Trophoblast cell (in vitro differentiated cells and primary cell): Measurements from ENCODE around the gene GRAMD1A.
"Not testable (repeated sequence)": the region's sequence is repeated elsewhere in the genome, so short reads cannot be mapped to it uniquely, and the experiment has no call there.

ENCODE experiments used
- DNase-seq, 2 donors: peaks; one replicate each; pipeline ENCODE4 v3.0.0-alpha.2; 2016
- H2AFZ ChIP-seq: 2 replicates; pipeline ENCODE4 v1.6.1; 2013; ENCODE audit warnings: low read length, moderate library complexity, mild to moderate bottlenecking; ENCODE audit not compliant: insufficient read depth, poor library complexity
- H2AK5ac ChIP-seq: 2 replicates; pipeline ENCODE4 v1.6.1; 2013; ENCODE audit warnings: mild to moderate bottlenecking, low read length
- H2BK120ac ChIP-seq: 2 replicates; pipeline ENCODE4 v1.6.1; 2013; ENCODE audit warnings: low read length, mild to moderate bottlenecking, moderate library complexity; ENCODE audit not compliant: insufficient read depth, poor library complexity
- H2BK12ac ChIP-seq: 2 replicates; pipeline ENCODE4 v1.6.1; 2013; ENCODE audit warnings: mild to moderate bottlenecking, low read length, moderate library complexity
- H2BK5ac ChIP-seq: 2 replicates; pipeline ENCODE4 v1.6.1; 2013; ENCODE audit warnings: low read length, low read depth, moderate library complexity, mild to moderate bottlenecking; ENCODE audit not compliant: poor library complexity
- H3K14ac ChIP-seq: 2 replicates; pipeline ENCODE4 v1.6.1; 2013; ENCODE audit warnings: mild to moderate bottlenecking, low read length
- H3K18ac ChIP-seq: 2 replicates; pipeline ENCODE4 v1.6.1; 2013; ENCODE audit warnings: mild to moderate bottlenecking, low read length
- H3K23ac ChIP-seq: 2 replicates; pipeline ENCODE4 v1.6.1; 2013; ENCODE audit warnings: low read length
- H3K27ac ChIP-seq: 2 replicates; pipeline ENCODE4 v1.5.1; 2013; ENCODE audit warnings: low read depth, mild to moderate bottlenecking, inconsistent platforms, low read length, moderate library complexity
- H3K27me3 ChIP-seq: 2 replicates; pipeline ENCODE4 v1.6.1; 2013; ENCODE audit warnings: inconsistent platforms, mild to moderate bottlenecking, low read length, moderate library complexity; ENCODE audit not compliant: insufficient read depth
- H3K36me3 ChIP-seq, 2 experiments: 1 replicate in 1 of 2; 2 replicates in 1 of 2; pipeline ENCODE4 v1.6.1; 2013; ENCODE audit warnings: low read length in 2 of 2, mild to moderate bottlenecking in 2 of 2, moderate library complexity in 1 of 2; ENCODE audit not compliant: insufficient read depth in 2 of 2, control insufficient read depth in 1 of 2
- H3K4ac ChIP-seq: 2 replicates; pipeline ENCODE4 v1.6.1; 2013; ENCODE audit warnings: low read depth, mild to moderate bottlenecking, low read length, moderate library complexity
- H3K4me1 ChIP-seq, 2 experiments: 1 replicate in 1 of 2; 2 replicates in 1 of 2; pipeline ENCODE4 v1.6.1; 2013; ENCODE audit warnings: low read length in 2 of 2, mild to moderate bottlenecking in 2 of 2, moderate library complexity in 1 of 2; ENCODE audit not compliant: insufficient read depth in 2 of 2, control insufficient read depth in 1 of 2
- H3K4me2 ChIP-seq: 2 replicates; pipeline ENCODE4 v1.6.1; 2013; ENCODE audit warnings: inconsistent platforms, mild to moderate bottlenecking, low read length, moderate library complexity
- H3K4me3 ChIP-seq: 2 replicates; pipeline ENCODE4 v1.5.1; 2013; ENCODE audit warnings: mild to moderate bottlenecking, low read depth, low read length, inconsistent platforms
- H3K79me1 ChIP-seq: one replicate; pipeline ENCODE4 v1.6.1; 2013; ENCODE audit warnings: low read length
- H3K79me2 ChIP-seq: 2 replicates; pipeline ENCODE4 v1.6.1; 2013; ENCODE audit warnings: low read length, mild to moderate bottlenecking; ENCODE audit not compliant: control insufficient read depth, insufficient read depth, poor library complexity
- H3K9ac ChIP-seq: 2 replicates; pipeline ENCODE4 v1.6.1; 2013; ENCODE audit warnings: mild to moderate bottlenecking, low read length
- H3K9me3 ChIP-seq: 2 replicates; pipeline ENCODE4 v1.6.1; 2013; ENCODE audit warnings: low read depth, mild to moderate bottlenecking, control low read depth, inconsistent platforms, low read length; ENCODE audit not compliant: insufficient read depth
- H4K12ac ChIP-seq: 2 replicates; pipeline ENCODE4 v1.6.1; 2013; ENCODE audit warnings: low read depth, mild to moderate bottlenecking, low read length, moderate library complexity
- H4K8ac ChIP-seq: 2 replicates; pipeline ENCODE4 v1.6.1; 2013; ENCODE audit warnings: low read depth, mild to moderate bottlenecking, low read length, moderate library complexity
- H4K91ac ChIP-seq: one replicate; pipeline ENCODE4 v1.6.1; 2013; ENCODE audit warnings: low read depth, mild to moderate bottlenecking, low read length, moderate library complexity
- WGBS: extraction: QIAGEN DNeasy Blood & Tissue Kit; methylation state at CpG from one replicate; pipeline ENCODE4 v1.1.7; 2013; ENCODE audit warnings: missing lambda C conversion rate; ENCODE audit not compliant: insufficient read length, insufficient coverage; ENCODE audit errors: extremely low coverage; 5-methylcytosine and 5-hydroxymethylcytosine counted together

Gene GRAMD1A

GRCh38 chr19:34967551-34967950 lies 32.6 kb upstream of the GRAMD1A start:
- H2BK12ac ChIP-seq, result no peak overlapping the region
- H2AFZ ChIP-seq, result no peak overlapping the region
- no peak overlapping the region for H3K18ac ChIP-seq
- peaks cover 11% of the 10 kb centered on the region for H3K9me3 ChIP-seq
- no peak overlapping the region for H3K9ac ChIP-seq
- peaks cover 7% of the 10 kb centered on the region for H3K79me1 ChIP-seq
- no peak overlapping the region for H3K4ac ChIP-seq
- peaks cover 3% of the 10 kb centered on the region for H3K79me2 ChIP-seq
- no peak overlapping the region for H2BK5ac ChIP-seq
- H4K8ac ChIP-seq, result no peak overlapping the region
- WGBS, result no CpG with 5 or more reads among the region's 6 CpGs
- no peak overlapping the region for H2BK120ac ChIP-seq
- H3K4me2 ChIP-seq, result no peak overlapping the region
- H3K27me3 ChIP-seq, result no peaks in the 10 kb centered on the region
- H3K23ac ChIP-seq, result no peak overlapping the region
- no peak overlapping the region for H3K4me3 ChIP-seq
- H4K91ac ChIP-seq, result no peak overlapping the region
- H2AK5ac ChIP-seq, result no peak overlapping the region
- H4K12ac ChIP-seq, result no peak overlapping the region
- no peak for DNase-seq
- H3K36me3 ChIP-seq, result no peaks in the 10 kb centered on the region
- peaks cover 9 to 11% of the 10 kb centered on the region in 2 experiments for H3K4me1 ChIP-seq
- H3K14ac ChIP-seq, result no peak overlapping the region
- H3K27ac ChIP-seq, result no peak overlapping the region

GRCh38 chr19:34969721-34970120 lies 30.4 kb upstream of the GRAMD1A start:
- WGBS, result no CpG with 5 or more reads among the region's 6 CpGs
- no peaks in the 10 kb centered on the region for H3K4me1 ChIP-seq
- no peaks in the 10 kb centered on the region for H3K79me2 ChIP-seq

DNA sequence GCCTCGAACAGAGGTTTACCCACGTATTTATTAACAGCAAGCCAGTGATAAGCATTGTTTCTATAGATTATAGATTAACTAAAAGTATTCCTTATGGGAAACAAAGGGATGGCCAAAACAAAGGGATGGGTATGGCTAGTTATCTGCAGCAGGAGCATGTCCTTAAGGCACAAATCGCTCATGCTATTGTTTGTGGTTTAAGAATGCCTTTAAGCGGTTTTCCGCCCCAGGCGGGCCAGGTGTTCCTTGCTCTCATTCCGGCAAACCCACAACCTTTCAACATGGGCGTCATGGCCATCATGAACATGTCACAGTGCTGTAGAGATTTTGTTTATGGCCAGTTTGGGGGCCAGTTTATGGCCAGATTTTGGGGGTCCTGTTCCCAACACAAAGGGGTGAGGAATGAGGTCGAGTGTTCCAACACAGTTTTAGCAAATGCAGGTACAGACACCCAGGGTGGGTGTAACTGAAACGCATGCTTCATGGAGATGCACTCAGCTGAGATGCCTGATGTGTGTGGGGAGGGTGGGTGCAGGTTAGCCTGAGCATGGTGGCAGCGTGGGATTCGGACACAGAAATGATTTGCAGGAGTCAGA lies 29.8 kb upstream of the GRAMD1A start:
- not testable (repeated sequence) for H2BK5ac ChIP-seq, H3K4me2 ChIP-seq, H3K27ac ChIP-seq, H2AFZ ChIP-seq, H3K18ac ChIP-seq, H4K91ac ChIP-seq, H4K12ac ChIP-seq, H3K23ac ChIP-seq, H3K4me3 ChIP-seq, H4K8ac ChIP-seq, H3K36me3 ChIP-seq, H2AK5ac ChIP-seq, H3K4me1 ChIP-seq, H3K79me2 ChIP-seq, H3K14ac ChIP-seq, H3K27me3 ChIP-seq, H3K9ac ChIP-seq, H2BK12ac ChIP-seq, H3K79me1 ChIP-seq, H3K4ac ChIP-seq, H2BK120ac ChIP-seq
- WGBS, result no CpG with 5 or more reads among the region's 12 CpGs
- peaks cover 11% of the 10 kb centered on the region for H3K9me3 ChIP-seq
- peak in 1 of 2 donors; percentile 23 for DNase-seq

More at GRCh38 chr19:34969721-34970120, 30.4 kb upstream of the GRAMD1A start:
- Histone ChIP-seq H4K12ac (no peak overlapping the region), H2BK12ac (no peak overlapping the region), H3K9ac (no peak overlapping the region), H3K4me2 (no peak overlapping the region), H3K79me1 (no peaks in the 10 kb centered on the region), H3K4ac (no peak overlapping the region), H3K27me3 (no peaks in the 10 kb centered on the region), H2BK5ac (no peak overlapping the region), H3K9me3 (peaks cover 11% of the 10 kb centered on the region), H3K14ac (no peak overlapping the region), H3K36me3 (no peaks in the 10 kb centered on the region), H2AFZ (no peak overlapping the region), H4K91ac (no peak overlapping the region), H3K27ac (no peak overlapping the region), H4K8ac (no peak overlapping the region), H3K18ac (no peak overlapping the region), H3K23ac (no peak overlapping the region), H2BK120ac (no peak overlapping the region), H3K4me3 (no peak overlapping the region), H2AK5ac (no peak overlapping the region)
- DNase-seq, result no peak

- peaks cover 17% of the 10 kb centered on the region for H3K9me3 ChIP-seq
- H3K79me1 ChIP-seq, result no peaks in the 10 kb centered on the region
- H4K91ac ChIP-seq, result no peak overlapping the region
- no peak overlapping the region for H2AK5ac ChIP-seq
- H3K79me2 ChIP-seq, result no peaks in the 10 kb centered on the region
- no peak overlapping the region for H3K14ac ChIP-seq
- no peak overlapping the region for H3K4me2 ChIP-seq
- no peak overlapping the region for H4K12ac ChIP-seq
- no peak overlapping the region for H3K18ac ChIP-seq
- H2BK12ac ChIP-seq, result no peak overlapping the region
- no peak overlapping the region for H2AFZ ChIP-seq
- H3K36me3 ChIP-seq, result no peaks in the 10 kb centered on the region
- no peak overlapping the region for H2BK120ac ChIP-seq
- no peak for DNase-seq
- H3K4me3 ChIP-seq, result no peak overlapping the region
- no CpG with 5 or more reads among the region's 7 CpGs for whole genome bisulfite sequencing
- no peak overlapping the region for H3K23ac ChIP-seq
- H2BK5ac ChIP-seq, result no peak overlapping the region
- no peak overlapping the region for H3K9ac ChIP-seq
- no peaks in the 10 kb centered on the region for H3K4me1 ChIP-seq
- no peak overlapping the region for H4K8ac ChIP-seq
- H3K27me3 ChIP-seq, result no peaks in the 10 kb centered on the region
- no peak overlapping the region for H3K4ac ChIP-seq
- H3K27ac ChIP-seq, result no peak overlapping the region
Measured at GRCh38 chr19:34972163-34972705, 27.9 kb upstream of the GRAMD1A start.
